H1 (cell line): ENCODE results near the gene NOL3. TPM values are rescaled to one million over a fixed set of nuclear protein-coding genes. Genes with fewer than 3 reads are reported as not detected.

Source experiments
- CTCF ChIA-PET: fragments of 300-600 bp; sonication (Branson Sonifier 250); formaldehyde crosslinking; loops from one replicate; lab custom pipeline; 2021; ENCODE audit not compliant: partially characterized antibody; lab: Charles Lee
- POLR2A ChIA-PET: fragments of 300-600 bp; sonication (Branson Sonifier 250); formaldehyde crosslinking; loops from one replicate; lab custom pipeline; 2021; ENCODE audit warnings: inconsistent platforms; ENCODE audit not compliant: partially characterized antibody; lab: Charles Lee
- DNase-seq, 2 experiments: peaks; one replicate each; pipeline versions ENCODE4 v3.0.0 to v3.0.0-alpha.2; 2010 to 2022; ENCODE audit warnings: low spot score in 2 of 2, low read depth in 1 of 2, mixed read lengths in 1 of 2
- FAIRE-seq: peaks from 2 replicates; lab custom pipeline; 2011; peaks lifted over from hg19 to GRCh38; lab: Jason Lieb, UNC
- H2AFZ ChIP-seq: 2 replicates; pipeline ENCODE4 v1.8.1; 2012; ENCODE audit warnings: low read length, inconsistent platforms
- H2AK5ac ChIP-seq: 2 replicates; pipeline ENCODE4 v1.6.1; 2013; ENCODE audit warnings: low read depth, low read length
- H2BK120ac ChIP-seq: replicated peaks from 2 replicates; pipeline ENCODE3; 2013; ENCODE audit warnings: low read depth, low read length, inconsistent platforms
- H2BK12ac ChIP-seq: 2 replicates; pipeline ENCODE4 v1.6.1; 2013; ENCODE audit warnings: low read depth, low read length
- H2BK15ac ChIP-seq: 2 replicates; pipeline ENCODE4 v1.6.1; 2013; ENCODE audit warnings: low read length
- H2BK20ac ChIP-seq: 2 replicates; pipeline ENCODE4 v1.6.1; 2013; ENCODE audit warnings: low read length
- H2BK5ac ChIP-seq: 2 replicates; pipeline ENCODE4 v1.6.1; 2013; ENCODE audit warnings: low read depth, low read length
- H3K14ac ChIP-seq: 2 replicates; pipeline ENCODE4 v1.6.1; 2013; ENCODE audit warnings: inconsistent platforms; ENCODE audit not compliant: insufficient read length
- H3K18ac ChIP-seq: 2 replicates; pipeline ENCODE4 v1.6.1; 2013; ENCODE audit warnings: low read length; ENCODE audit errors: extremely low read depth
- H3K23ac ChIP-seq: 2 replicates; pipeline ENCODE4 v1.6.1; 2013; ENCODE audit warnings: inconsistent platforms; ENCODE audit not compliant: insufficient read length
- H3K23me2 ChIP-seq: 2 replicates; pipeline ENCODE4 v1.6.1; 2013; ENCODE audit warnings: low read depth, low read length
- H3K27ac ChIP-seq: 2 replicates; pipeline ENCODE4 v1.6.1; 2011; ENCODE audit warnings: low read depth, low read length, inconsistent platforms
- H3K27me3 ChIP-seq, 4 experiments: replicated peaks in 1 of 4; 1 replicate in 1 of 4; 2 replicates in 3 of 4; pipeline versions ENCODE4 v1.6.1 to v1.8.1; 2011 to 2013; ENCODE audit warnings: low read length in 3 of 4, mild to moderate bottlenecking in 3 of 4, inconsistent platforms in 2 of 4, mixed read lengths in 2 of 4, moderate library complexity in 1 of 4; ENCODE audit not compliant: control insufficient read depth in 3 of 4, insufficient read depth in 3 of 4; ENCODE audit errors: extremely low read depth in 1 of 4
- H3K36me3 ChIP-seq, 4 experiments: 2 replicates each; pipeline versions ENCODE4 v1.6.1 to v1.8.1; 2011 to 2013; ENCODE audit warnings: mild to moderate bottlenecking in 4 of 4, low read length in 3 of 4, moderate library complexity in 2 of 4, control low read depth in 1 of 4, inconsistent platforms in 1 of 4; ENCODE audit not compliant: insufficient read depth in 4 of 4, control insufficient read depth in 2 of 4
- H3K4ac ChIP-seq: replicated peaks from 2 replicates; pipeline ENCODE3; 2013; ENCODE audit warnings: low read length, low read depth, mixed read lengths, inconsistent platforms; ENCODE audit not compliant: insufficient read length
- H3K4me1 ChIP-seq, 4 experiments: replicated peaks in 1 of 4; 1 replicate in 1 of 4; 2 replicates in 3 of 4; pipeline versions ENCODE4 v1.6.1 to v1.8.1; 2011 to 2013; ENCODE audit warnings: low read length in 3 of 4, inconsistent platforms in 2 of 4, mixed read lengths in 1 of 4; ENCODE audit not compliant: insufficient read depth in 4 of 4, control insufficient read depth in 3 of 4
- H3K4me2 ChIP-seq, 2 experiments: 2 replicates each; pipeline versions ENCODE4 v1.6.1 to v1.8.1; 2011 to 2013; ENCODE audit warnings: low read depth in 2 of 2, low read length in 2 of 2, control low read depth in 1 of 2, inconsistent platforms in 1 of 2, mild to moderate bottlenecking in 1 of 2; ENCODE audit not compliant: insufficient read depth in 1 of 2
- H3K4me3 ChIP-seq, 4 experiments: fragments of 200-600, 300-600 bp in 1 of 4; sonication (generic), shearing (Covaris generic), sonication (Bioruptor Twin) in 1 of 4; 2 replicates each; pipeline versions ENCODE4 v1.5.1 to v1.8.1; 2011 to 2016; ENCODE audit warnings: low read length in 4 of 4, low read depth in 3 of 4, control low read depth in 2 of 4, inconsistent platforms in 2 of 4, mild to moderate bottlenecking in 2 of 4, mixed read lengths in 1 of 4, moderate library complexity in 1 of 4; ENCODE audit not compliant: insufficient read depth in 2 of 4; ENCODE audit errors: extremely low read depth in 1 of 4
- H3K56ac ChIP-seq: replicated peaks from 2 replicates; pipeline ENCODE3; 2013; ENCODE audit warnings: low read depth, mild to moderate bottlenecking, mixed read lengths, low read length, inconsistent platforms; ENCODE audit not compliant: insufficient read length
- H3K79me1 ChIP-seq: 2 replicates; pipeline ENCODE4 v1.6.1; 2013; ENCODE audit warnings: low read depth, low read length, control low read depth
- H3K79me2 ChIP-seq, 2 experiments: 2 replicates each; pipeline versions ENCODE4 v1.6.1 to v1.8.1; 2012 to 2013; ENCODE audit warnings: low read length in 2 of 2, mild to moderate bottlenecking in 2 of 2, inconsistent platforms in 1 of 2; ENCODE audit not compliant: insufficient read depth in 2 of 2, control insufficient read depth in 1 of 2
- H3K9ac ChIP-seq, 4 experiments: replicated peaks in 1 of 4; 1 replicate in 1 of 4; 2 replicates in 3 of 4; pipeline versions ENCODE4 v1.6.1 to v1.8.1; 2011 to 2013; ENCODE audit warnings: low read depth in 3 of 4, low read length in 3 of 4, control low read depth in 2 of 4, mild to moderate bottlenecking in 2 of 4, moderate library complexity in 2 of 4, inconsistent platforms in 1 of 4; ENCODE audit errors: extremely low read depth in 1 of 4
- H3K9me3 ChIP-seq, 2 experiments: 2 replicates each; pipeline versions ENCODE4 v1.6.1 to v1.8.1; 2012 to 2013; ENCODE audit warnings: mild to moderate bottlenecking in 2 of 2, moderate library complexity in 2 of 2, control low read depth in 1 of 2, inconsistent platforms in 1 of 2, low read depth in 1 of 2, low read length in 1 of 2, mixed read lengths in 1 of 2; ENCODE audit not compliant: insufficient read depth in 2 of 2
- H4K20me1 ChIP-seq, 2 experiments: replicated peaks in 1 of 2; 2 replicates each; pipeline versions ENCODE3 to v1.8.1; 2011 to 2013; ENCODE audit warnings: inconsistent platforms in 2 of 2, low read length in 2 of 2, mild to moderate bottlenecking in 1 of 2; ENCODE audit not compliant: insufficient read depth in 2 of 2, control insufficient read depth in 1 of 2
- H4K5ac ChIP-seq: 2 replicates; pipeline ENCODE4 v1.6.1; 2013; ENCODE audit warnings: low read length, low read depth, mixed read lengths, inconsistent platforms; ENCODE audit not compliant: insufficient read length
- H4K8ac ChIP-seq: 2 replicates; pipeline ENCODE4 v1.8.0; 2013; ENCODE audit warnings: mild to moderate bottlenecking, moderate library complexity, low read length, inconsistent platforms; ENCODE audit not compliant: insufficient read depth; ENCODE audit errors: extremely low read depth
- H4K91ac ChIP-seq: replicated peaks from 2 replicates; pipeline ENCODE3; 2013; ENCODE audit warnings: low read length, mixed read lengths, inconsistent platforms; ENCODE audit not compliant: insufficient read length
- BACH1 ChIP-seq: IDR thresholded peaks from 2 replicates; pipeline ENCODE4 v1.6.1; 2012; ENCODE audit warnings: low read length, improper control_type of control experiment
- EZH2 ChIP-seq: fragments of 200-600 bp; sonication (generic); IDR thresholded peaks from 2 replicates; pipeline ENCODE4 v1.7.1; 2012; ENCODE audit warnings: low read depth, mild to moderate bottlenecking, moderate library complexity, low read length, inconsistent platforms; ENCODE audit not compliant: severe bottlenecking
- WGBS, 2 experiments: shearing (Covaris generic) in 1 of 2; methylation state at CpG; one replicate each; pipeline versions ENCODE4 v1.1.6 to v1.1.7; 2013 to 2015; ENCODE audit warnings: low lambda C conversion rate in 2 of 2, mixed read lengths in 2 of 2, inconsistent platforms in 1 of 2, low coverage in 1 of 2, missing lambda C conversion rate in 1 of 2; ENCODE audit not compliant: insufficient replicate concordance in 2 of 2, insufficient coverage in 1 of 2, insufficient read length in 1 of 2; ENCODE audit errors: extremely low coverage in 1 of 2, missing lambda C conversion rate in 1 of 2; 5-methylcytosine and 5-hydroxymethylcytosine counted together
- polyA plus RNA-seq, 7 experiments: library from polyadenylated mRNA; depleted of rRNA in 3 of 7; stranded (reverse) in 5 of 7; unstranded in 2 of 7; fragments of >200 nt in 5 of 7; fragments of 200-250 nt in 2 of 7; gene quantifications; 1 replicate in 5 of 7; 2 replicates in 1 of 7; 4 replicates in 1 of 7; pipeline versions ENCODE4 v1.2.1 to v1.2.3, GENCODE V29; 2011 to 2013; ENCODE audit warnings: missing spikeins in 2 of 7, mixed read lengths in 2 of 7
- total RNA-seq: library from RNA; stranded (reverse); fragmentation: NEBNext Ultra II Directional; extraction: Animal tissue kit (Norgen Biotek cat#: 25700); gene quantifications from 2 replicates; pipeline ENCODE4 v1.2.1, GENCODE V29; 2021

NOL3 gene
- total and polyA plus RNA-seq, 2 of the 8 experiments (the other 6 are each of a cell fraction or from before 2014, with no cell fraction given), result 2.2 to 4.6 TPM

DNA sequence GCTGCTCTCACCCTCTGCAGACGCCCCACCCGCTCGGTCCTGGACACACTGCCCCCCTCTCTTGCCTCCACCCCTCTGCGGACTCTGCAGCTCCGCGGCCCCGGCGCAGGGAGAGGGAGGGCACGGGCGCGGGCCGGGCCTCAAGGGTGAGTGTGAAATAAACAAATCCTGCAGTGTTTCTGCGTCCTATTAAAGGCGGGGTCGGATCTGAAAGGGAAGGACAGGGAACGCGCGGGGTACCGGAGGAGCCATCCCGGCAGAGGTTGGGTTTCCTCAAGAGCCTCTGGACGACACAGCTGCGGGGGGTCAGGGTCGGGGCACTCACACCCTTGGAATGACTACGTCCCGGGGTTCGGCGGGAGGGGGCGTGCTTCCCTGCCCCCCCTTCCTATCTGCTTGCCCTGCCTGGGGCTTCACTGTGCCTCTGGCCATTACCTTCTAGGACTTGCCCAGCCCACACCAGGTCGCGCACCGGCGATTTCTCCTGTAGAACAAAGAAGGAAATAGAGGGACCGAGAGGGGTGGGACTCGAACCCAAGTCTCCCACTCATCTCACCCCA lies 6.3 kb upstream of the NOL3 start:
- H3K4ac ChIP-seq, result no peak overlapping the region
- TF ChIP-seq EZH2 (peak; percentile 48), BACH1 (no peak)
- H3K9ac ChIP-seq, result no peak overlapping the region
- no peak overlapping the region for H3K27ac ChIP-seq
- peaks cover 0 to 37% (median 31%) of the 10 kb centered on the region in 4 experiments; a peak in 6 of 7 replicates for H3K4me1 ChIP-seq
- H2BK12ac ChIP-seq, result no peak overlapping the region
- H3K23me2 ChIP-seq, result peaks cover 15% of the 10 kb centered on the region
- peaks cover 94 to 100% (median 99%) of the 10 kb centered on the region in 4 experiments for H3K27me3 ChIP-seq
- H3K14ac ChIP-seq, result no peak overlapping the region
- H4K91ac ChIP-seq, result no peak overlapping the region
- no peak overlapping the region for H2BK20ac ChIP-seq
- H3K4me3 ChIP-seq, result peak overlapping the region in 3 of 4 experiments; percentile 10 to 56 (median 17); a peak in 4 of 8 replicates
- H3K4me2 ChIP-seq, result peak overlapping the region; percentile 71 to 98
- no peaks in the 10 kb centered on the region for H3K9me3 ChIP-seq
- no peak overlapping the region; the same call in 1 of the 2 replicates for H3K18ac ChIP-seq
- H2BK120ac ChIP-seq, result no peak overlapping the region
- H4K8ac ChIP-seq, result no peak overlapping the region; the same call in 1 of the 2 replicates
- H3K79me1 ChIP-seq, result no peaks in the 10 kb centered on the region
- no peak overlapping the region for H3K56ac ChIP-seq
- H2BK15ac ChIP-seq, result no peak overlapping the region
- 1% methylated on average over 22 of the region's 34 CpGs; no CpG with 5 or more reads in 1 of the 2 experiments for WGBS, 2 experiments
- no peak for FAIRE-seq
- no peak overlapping the region for H2AFZ ChIP-seq
- peaks cover 0 to 14% (median 0%) of the 10 kb centered on the region in 4 experiments; a peak in 1 of 8 replicates for H3K36me3 ChIP-seq
- DNase-seq, result peak in 1 of 2 experiments; percentile 72
- H3K79me2 ChIP-seq, result no peaks in the 10 kb centered on the region
- H2AK5ac ChIP-seq, result no peak overlapping the region
- ChIA-PET POLR2A (interaction anchor here (1.6 to 7.9 kb wide), 5 partner anchors 9 to 20 kb away, joined by 5 to 59 read pairs (median 12); partner anchors contain the start of genes B3GNT9 and MATCAP1), CTCF (interaction anchor here (0.7 to 19.3 kb wide), 11 partner anchors 5 to 236 kb away, joined by 3 to 291 read pairs (median 10); partner anchors contain the start of genes B3GNT9, ELMO3, FBXL8 and HSF4)
- peaks cover 2 to 25% of the 10 kb centered on the region in 2 experiments for H4K20me1 ChIP-seq
- H3K23ac ChIP-seq, result no peak overlapping the region
- no peak overlapping the region for H2BK5ac ChIP-seq
- H4K5ac ChIP-seq, result no peak overlapping the region
